ENCODE results near the gene SLC4A11. TPM values are rescaled to one million over a fixed set of nuclear protein-coding genes. Genes with fewer than 3 reads are reported as not detected.

SLC4A11 gene
- polyA plus RNA-seq, 1 of the 3 experiments (the other 2 are of a cell fraction), result 2.7 TPM

DNA sequence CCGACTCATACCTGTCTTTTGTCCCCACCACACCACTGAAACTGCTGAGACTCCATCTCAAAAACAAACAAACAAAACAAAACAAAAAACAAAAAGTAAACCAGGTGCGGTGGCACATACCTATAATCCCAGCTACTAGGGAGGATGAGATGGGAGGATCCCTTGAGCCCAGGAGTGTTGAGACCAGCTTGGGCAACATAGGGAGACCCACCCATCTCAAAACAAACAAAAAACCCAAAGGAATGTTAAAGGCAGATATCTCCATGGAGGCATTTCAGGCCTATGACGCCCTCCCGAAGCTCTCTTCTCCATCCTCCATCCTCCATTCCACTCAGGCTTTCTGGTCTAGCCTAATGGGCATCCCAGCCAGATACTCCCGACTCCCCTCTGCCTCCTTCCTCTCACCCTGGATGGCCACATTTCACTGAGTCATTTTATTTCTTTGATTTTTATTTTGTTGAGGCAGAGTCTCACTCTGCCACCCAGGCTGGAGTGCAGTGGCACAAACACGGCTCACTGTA lies 3.2 kb upstream of the SLC4A11 start:
- Histone ChIP-seq H3K79me2 (ENCODE audit: insufficient read depth) (no peaks in the 10 kb centered on the region), H3F3A (replicated peaks; ENCODE audit: insufficient read depth) (no peaks in the 10 kb centered on the region), H3K27me3 (ENCODE audit: insufficient read depth) (peaks cover 16% of the 10 kb centered on the region), H2AFZ (ENCODE audit: low read depth) (no peak overlapping the region), H3K27ac (ENCODE audit: low read depth in 2 of 2, low read length in 1 of 2) (no peak overlapping the region), H3K9ac (no peak overlapping the region), H3K36me3 (replicated peaks in 1 of 2; ENCODE audit: control insufficient read depth in 1 of 2, insufficient read depth in 2 of 2, low read length in 1 of 2) (no peaks in the 10 kb centered on the region), H3K9me2 (no peaks in the 10 kb centered on the region), H3K4me3 (ENCODE audit: low read depth in 2 of 2, low read length in 1 of 2) (no peak overlapping the region), H3K9me3 (no peaks in the 10 kb centered on the region), H4K20me1 (ENCODE audit: insufficient read depth) (no peaks in the 10 kb centered on the region), H3K4me2 (no peak overlapping the region), H3K4me1 (ENCODE audit: control insufficient read depth in 1 of 2, insufficient read depth in 2 of 2, low read depth in 1 of 2, low read length in 1 of 2) (peaks cover 0 to 2% of the 10 kb centered on the region in 2 experiments; a peak in 1 of 4 replicates)
- no peak for DNase-seq
- WGBS (ENCODE audit: low lambda C conversion rate), result 85% methylated on average over 6 of the region's 6 CpGs
- POLR2A ChIA-PET, result no interaction called here
- TF ChIP-seq JUND (IDR thresholded peaks at IDR 0.05) (no peak), NFIC (IDR thresholded peaks at IDR 0.05; ENCODE audit: borderline replicate concordance) (no peak), USF1 (IDR thresholded peaks at IDR 0.05; ENCODE audit: borderline replicate concordance, low read depth) (no peak), FOXJ3 (CRISPR knock-in tag; IDR thresholded peaks at IDR 0.05) (no peak), YY1 (IDR thresholded peaks at IDR 0.05; ENCODE audit: low read depth) (no peak), RAD21 (IDR thresholded peaks at IDR 0.05; ENCODE audit: low read length) (no peak), SIN3A (IDR thresholded peaks at IDR 0.05; ENCODE audit: borderline replicate concordance, low read depth, low read length) (no peak), ELF1 (IDR thresholded peaks at IDR 0.05) (no peak), PBX3 (IDR thresholded peaks at IDR 0.05) (no peak), FOSL2 (IDR thresholded peaks at IDR 0.05; ENCODE audit: borderline replicate concordance, low read depth) (no peak), CHD2 (IDR thresholded peaks at IDR 0.05; ENCODE audit: low read length, partially characterized antibody) (no peak), FOXM1 (IDR thresholded peaks at IDR 0.05; ENCODE audit: low read depth) (no peak), TCF12 (IDR thresholded peaks at IDR 0.05) (no peak), RXRA (IDR thresholded peaks at IDR 0.05; ENCODE audit: borderline replicate concordance, low read depth) (no peak), NRF1 (IDR thresholded peaks at IDR 0.05; ENCODE audit: low read depth, low read length) (no peak)
- CTCF ChIA-PET, result interaction anchor here (0.7 to 1.4 kb wide), 3 partner anchors 23 to 74 kb away, joined by 3 to 4 read pairs (median 3); no protein-coding TSS in a partner anchor

DNA sequence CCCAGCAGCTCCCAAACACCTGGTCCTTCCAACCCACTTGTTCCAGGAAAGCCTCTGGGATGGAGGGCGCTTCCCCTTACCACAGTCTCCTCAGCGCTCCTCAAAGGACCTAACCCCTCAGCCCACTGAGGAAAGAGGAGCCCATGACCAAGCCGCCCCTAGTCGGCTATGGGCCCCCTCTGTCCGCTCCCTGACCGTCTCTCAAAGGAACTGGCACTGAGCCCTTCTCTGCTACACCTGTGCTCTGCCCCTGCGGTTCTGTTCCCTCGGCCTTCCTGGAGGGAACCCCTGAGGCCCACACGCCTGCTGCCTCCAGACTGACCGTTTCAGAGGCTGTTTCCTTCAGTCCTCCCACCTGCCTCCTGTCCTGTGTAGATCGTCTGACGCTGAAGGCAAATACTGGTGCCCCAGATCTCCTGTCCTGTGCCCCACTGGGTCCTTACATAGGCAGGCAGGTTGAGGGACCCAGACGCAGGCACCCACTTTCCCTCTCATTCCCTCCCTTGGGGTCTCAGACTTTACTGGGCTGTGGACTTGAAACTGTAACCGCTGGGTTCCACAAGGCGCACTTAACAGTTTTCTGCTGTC lies 1.9 kb upstream of the SLC4A11 start:
- Histone ChIP-seq H3K9me3 (no peaks in the 10 kb centered on the region), H3K79me2 (ENCODE audit: insufficient read depth) (no peaks in the 10 kb centered on the region), H3K9me2 (no peaks in the 10 kb centered on the region), H3F3A (replicated peaks; ENCODE audit: insufficient read depth) (no peaks in the 10 kb centered on the region), H3K27ac (ENCODE audit: low read depth in 2 of 2, low read length in 1 of 2) (no peak overlapping the region), H3K36me3 (replicated peaks in 1 of 2; ENCODE audit: control insufficient read depth in 1 of 2, insufficient read depth in 2 of 2, low read length in 1 of 2) (no peaks in the 10 kb centered on the region), H3K4me2 (no peak overlapping the region), H3K4me3 (ENCODE audit: low read depth in 2 of 2, low read length in 1 of 2) (no peak overlapping the region), H3K9ac (no peak overlapping the region), H3K27me3 (ENCODE audit: insufficient read depth) (peaks cover 16% of the 10 kb centered on the region), H4K20me1 (ENCODE audit: insufficient read depth) (no peaks in the 10 kb centered on the region), H2AFZ (ENCODE audit: low read depth) (no peak overlapping the region), H3K4me1 (ENCODE audit: control insufficient read depth in 1 of 2, insufficient read depth in 2 of 2, low read depth in 1 of 2, low read length in 1 of 2) (peaks cover 0 to 2% of the 10 kb centered on the region in 2 experiments; a peak in 1 of 4 replicates)
- 90% methylated on average over 13 of the region's 15 CpGs for WGBS (ENCODE audit: low lambda C conversion rate)
- CTCF ChIA-PET, result interaction anchor here (2.0 kb wide), 1 partner anchor 12 kb away, joined by 4 read pairs; no protein-coding TSS in a partner anchor
- POLR2A ChIA-PET, result no interaction called here
- DNase-seq, result no peak
- no peak for TF ChIP-seq USF1 (IDR thresholded peaks at IDR 0.05; ENCODE audit: borderline replicate concordance, low read depth)
